Epithelial cell of esophagus (primary cell): ENCODE data around the gene MFSD11.
"Not testable (repeated sequence)": the region's sequence is repeated elsewhere in the genome, so short reads cannot be mapped to it uniquely, and the experiment has no call there.

Source experiments
- DNase-seq: peaks from one replicate; pipeline ENCODE4 v3.0.0; 2010; ENCODE audit warnings: low read depth
- H3K4me3 ChIP-seq: 2 replicates; pipeline ENCODE4 v1.5.1; 2011; ENCODE audit warnings: mild to moderate bottlenecking, low read length, control low read depth
- CTCF ChIP-seq: IDR thresholded peaks from 2 replicates; pipeline ENCODE4 v1.5.1; 2011; ENCODE audit warnings: low read depth, mild to moderate bottlenecking, low read length, control low read depth, inconsistent platforms; ENCODE audit not compliant: insufficient read depth; ENCODE audit errors: missing control alignments

MFSD11 gene

GRCh38 chr17:76791053-76791980, 53.4 kb downstream of the MFSD11 start:
- H3K4me3 ChIP-seq: no peak overlapping the region
- TF ChIP-seq CTCF: no peak
- peak; percentile 43 for DNase-seq

- DNase-seq: no peak
- no peak overlapping the region for H3K4me3 ChIP-seq
- TF ChIP-seq CTCF: no peak
Measured at GRCh38 chr17:76792348-76792747, 54.4 kb downstream of the MFSD11 start.

DNA sequence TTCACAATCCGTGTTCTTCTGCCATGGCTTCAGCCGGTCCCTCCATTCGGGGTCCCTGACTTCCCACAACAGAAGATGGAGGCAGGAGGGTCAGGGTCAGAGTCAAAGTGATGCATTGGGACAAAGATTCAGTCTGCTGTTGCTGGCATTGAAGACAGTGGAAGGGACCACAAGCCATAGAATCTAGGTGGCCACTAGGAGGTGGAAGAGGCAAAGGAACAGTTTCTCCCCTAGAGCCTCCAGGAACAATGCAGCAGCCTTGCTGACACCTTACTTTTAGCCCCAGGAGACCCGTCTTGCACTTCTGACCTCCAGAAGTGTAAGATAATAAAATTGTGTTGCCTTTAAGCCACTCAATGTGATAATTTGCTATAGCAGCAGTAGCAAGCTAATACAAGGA, 55.9 kb downstream of the MFSD11 start:
- peak; percentile 46 for TF ChIP-seq CTCF
- no peak overlapping the region for H3K4me3 ChIP-seq
- DNase-seq: peak; percentile 39

GRCh38 chr17:76796081-76796480, 58.2 kb downstream of the MFSD11 start:
- DNase-seq: no peak
- H3K4me3 ChIP-seq: no peak overlapping the region
- TF ChIP-seq CTCF: no peak

DNA sequence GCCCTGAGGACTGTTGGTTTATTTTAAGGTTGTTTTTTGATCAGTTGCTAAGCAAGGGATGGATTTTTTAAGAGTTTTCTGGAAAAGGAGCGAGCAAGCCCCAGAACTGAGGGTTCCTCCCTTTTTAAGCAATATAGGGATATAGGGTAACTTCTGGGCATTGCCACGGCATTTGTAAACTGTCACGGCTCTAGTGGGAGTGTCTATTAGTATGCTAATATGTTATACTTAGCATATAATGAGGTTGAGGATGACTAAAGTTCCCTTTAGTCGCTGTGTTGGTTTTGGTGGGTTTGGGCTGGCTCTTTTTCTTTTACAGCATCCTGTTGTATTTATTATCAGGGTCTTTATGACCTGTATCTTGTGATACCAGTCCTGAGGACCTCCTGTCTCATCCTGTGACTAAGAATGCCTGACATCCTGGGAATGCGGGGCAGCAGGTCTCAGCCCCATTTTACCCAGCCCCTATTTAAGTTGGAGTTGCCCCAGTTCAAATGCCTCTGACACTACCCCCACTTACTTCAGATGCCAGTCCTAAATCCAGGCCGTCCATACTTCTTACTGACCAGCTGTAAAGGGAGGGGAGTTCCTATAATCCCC, 59.4 kb downstream of the MFSD11 start:
- H3K4me3 ChIP-seq: no peak overlapping the region
- no peak for TF ChIP-seq CTCF
- no peak for DNase-seq

DNA sequence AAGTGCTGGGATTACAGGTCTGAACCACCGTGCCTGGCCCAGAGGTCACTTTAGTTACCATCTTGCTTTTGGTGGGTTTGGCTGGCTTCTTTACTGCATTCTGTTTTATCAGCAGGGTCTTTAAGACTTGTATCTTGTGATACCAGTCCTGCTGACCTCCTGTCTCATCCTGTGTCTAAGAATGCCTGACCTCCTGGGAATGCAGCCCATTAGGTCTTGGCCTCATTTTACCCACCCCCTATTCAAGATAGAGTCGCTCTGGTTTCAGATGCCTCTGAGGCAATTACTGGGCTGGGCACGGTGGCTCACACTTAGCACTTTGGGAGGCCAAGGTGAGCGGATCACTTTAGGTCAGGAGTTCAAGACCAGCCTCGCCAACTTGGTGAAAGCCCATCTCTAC, 63.8 kb downstream of the MFSD11 start:
- DNase-seq: no peak
- no peak for TF ChIP-seq CTCF
- no peak overlapping the region for H3K4me3 ChIP-seq

- no peak for TF ChIP-seq CTCF
Measured at GRCh38 chr17:76805319-76805718, 67.4 kb downstream of the MFSD11 start.

GRCh38 chr17:76806151-76806550, 68.2 kb downstream of the MFSD11 start:
- not testable (repeated sequence) for H3K4me3 ChIP-seq, DNase-seq

More at GRCh38 chr17:76805319-76805718, 67.4 kb downstream of the MFSD11 start:
- H3K4me3 ChIP-seq: no peak overlapping the region
- DNase-seq: peak; percentile 37

DNA sequence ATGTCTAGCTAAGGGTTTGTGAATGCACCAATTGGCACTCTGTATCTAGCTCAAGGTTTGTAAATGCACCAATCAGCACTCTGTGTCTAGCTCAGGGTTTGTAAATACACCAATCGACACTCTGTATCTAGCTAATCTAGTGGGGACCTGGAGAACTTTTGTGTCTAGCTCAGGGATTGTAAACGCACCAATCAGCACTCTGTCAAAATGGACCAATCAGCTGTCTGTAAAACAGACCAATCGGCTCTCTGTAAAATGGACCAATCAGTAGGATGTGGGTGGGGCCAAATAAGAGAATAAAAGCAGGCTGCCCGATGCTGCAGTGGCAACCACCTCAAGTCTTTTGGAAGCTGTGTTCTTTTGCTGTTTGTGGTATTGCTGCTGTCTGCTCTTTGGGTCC, 68.8 kb downstream of the MFSD11 start:
- DNase-seq, H3K4me3 ChIP-seq: not testable (repeated sequence)
